ENCODE results near the gene FAM181A.
A peak's percentile ranks its signal among the peaks of the same experiment; 100 is the strongest.

Gene FAM181A

DNA sequence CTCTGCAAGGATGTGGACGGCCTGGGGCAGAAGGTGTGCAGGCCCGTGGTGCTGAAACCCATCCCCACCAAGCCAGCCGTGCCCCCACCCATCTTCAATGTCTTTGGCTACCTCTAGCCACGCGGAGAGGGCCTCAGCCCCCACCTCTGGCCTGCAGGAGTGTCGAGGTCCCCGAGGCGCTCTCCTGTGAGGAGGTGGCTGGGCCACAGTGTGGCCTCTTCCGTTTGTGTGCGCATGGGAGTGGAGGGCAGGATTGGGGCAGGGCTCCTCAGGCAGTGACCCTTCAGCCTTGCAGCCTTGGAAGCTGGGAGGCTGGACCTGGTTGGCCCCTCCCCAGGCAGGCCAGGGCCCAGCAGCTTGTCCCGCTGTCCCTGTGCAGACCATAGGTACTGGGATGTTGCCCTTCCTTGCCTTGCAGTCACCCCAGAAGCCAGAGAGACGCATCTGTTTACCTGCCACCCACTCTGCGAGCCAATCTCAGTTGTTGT, 1.9 kb downstream of the FAM181A start:
- no peak for DNase-seq (ENCODE audit: low read depth in 2 of 2)

DNA sequence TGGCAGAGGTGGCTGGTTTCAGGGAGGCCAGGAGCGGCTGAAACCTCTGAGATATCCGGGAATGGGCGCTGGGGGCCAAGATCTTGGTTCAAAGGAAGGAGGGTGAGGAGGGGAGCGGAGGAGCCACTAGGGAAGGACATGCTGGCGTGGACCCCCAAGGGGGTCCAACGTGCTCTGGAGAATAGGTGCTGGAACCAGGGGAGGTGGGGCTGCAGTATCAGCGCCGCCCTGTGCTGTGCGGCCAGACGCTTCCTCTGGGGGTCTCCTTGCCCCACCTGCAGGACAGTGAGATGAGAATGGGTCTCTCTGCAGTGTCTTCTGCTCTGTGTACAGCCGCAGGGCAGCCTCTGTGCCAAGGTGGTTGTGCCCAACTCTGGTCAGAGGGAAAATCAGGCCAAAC, 2.5 kb downstream of the FAM181A start:
- DNase-seq (ENCODE audit: low read depth in 2 of 2) = no peak

DNA sequence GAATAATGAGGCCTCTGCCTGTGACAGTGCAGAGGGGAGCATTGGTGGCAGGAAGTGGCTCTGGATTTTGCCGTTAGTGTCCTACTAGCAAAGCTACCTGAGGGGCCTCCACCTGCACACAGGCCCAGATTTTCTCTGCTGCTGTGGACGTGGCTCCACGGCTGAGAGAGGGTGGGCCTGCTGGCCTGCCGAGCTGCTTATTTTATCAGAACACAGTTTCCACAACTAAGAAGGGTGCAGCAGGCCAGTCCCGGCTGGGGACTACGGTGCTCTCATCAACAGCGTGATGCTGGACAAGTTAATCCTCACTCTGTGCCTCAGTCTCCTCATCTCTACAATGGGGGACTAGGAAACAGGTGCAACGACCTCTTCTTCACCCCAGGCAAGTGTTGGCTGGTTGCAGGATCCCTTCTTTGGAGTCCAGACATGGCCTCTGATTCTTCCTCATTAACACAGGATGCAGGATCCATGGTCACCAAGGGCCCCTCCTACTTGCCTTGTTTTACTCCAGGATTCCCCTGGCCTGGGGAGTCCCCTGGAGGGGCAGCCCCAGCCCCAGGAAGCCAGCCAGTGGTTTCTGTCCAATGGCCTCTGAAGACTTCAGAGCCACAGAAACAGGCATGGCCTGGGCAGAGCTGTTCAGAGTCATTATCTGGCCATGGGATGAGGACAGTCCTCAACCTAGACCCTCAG, 3.3 kb downstream of the FAM181A start:
- no peak for DNase-seq (ENCODE audit: low read depth in 2 of 2)

DNA sequence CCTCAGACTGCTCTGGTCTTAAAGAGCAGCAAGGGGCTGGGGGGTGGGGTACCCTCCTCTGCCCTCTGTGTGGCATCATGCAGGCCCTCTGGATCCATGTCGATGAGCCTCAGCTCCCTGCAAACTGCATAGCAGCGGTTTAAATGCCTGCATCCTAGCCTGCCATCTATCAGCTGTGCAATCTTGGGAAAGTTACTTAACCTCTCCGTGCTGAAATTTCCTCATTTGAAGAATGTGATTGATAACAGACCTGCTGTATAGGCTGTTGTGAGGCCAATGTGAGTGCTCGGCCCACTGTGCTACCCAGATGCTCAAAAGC, 3.8 kb downstream of the FAM181A start:
- DNase-seq (ENCODE audit: low read depth in 2 of 2) = no peak

DNA sequence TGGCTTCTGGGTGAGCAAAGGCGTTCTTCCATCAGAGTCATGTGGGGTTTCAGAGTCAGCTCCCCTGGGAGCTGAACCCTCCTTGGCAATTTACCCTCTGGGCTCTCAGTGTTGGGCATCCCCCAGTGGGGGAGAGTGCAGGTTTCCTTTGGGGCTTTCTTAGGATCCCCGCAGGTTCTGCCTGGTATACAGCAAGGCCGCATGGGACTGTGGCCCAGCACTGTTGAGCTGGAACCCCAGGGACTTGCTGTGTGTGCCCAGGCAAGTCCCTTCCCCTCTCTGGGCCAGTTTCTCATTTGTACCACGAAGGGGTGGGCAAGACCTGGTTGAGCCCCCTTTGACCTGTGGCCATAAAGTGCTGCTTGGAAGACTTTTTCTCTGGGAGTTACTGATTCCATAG, 5.5 kb downstream of the FAM181A start:
- no peak for DNase-seq (ENCODE audit: low read depth in 2 of 2)

DNA sequence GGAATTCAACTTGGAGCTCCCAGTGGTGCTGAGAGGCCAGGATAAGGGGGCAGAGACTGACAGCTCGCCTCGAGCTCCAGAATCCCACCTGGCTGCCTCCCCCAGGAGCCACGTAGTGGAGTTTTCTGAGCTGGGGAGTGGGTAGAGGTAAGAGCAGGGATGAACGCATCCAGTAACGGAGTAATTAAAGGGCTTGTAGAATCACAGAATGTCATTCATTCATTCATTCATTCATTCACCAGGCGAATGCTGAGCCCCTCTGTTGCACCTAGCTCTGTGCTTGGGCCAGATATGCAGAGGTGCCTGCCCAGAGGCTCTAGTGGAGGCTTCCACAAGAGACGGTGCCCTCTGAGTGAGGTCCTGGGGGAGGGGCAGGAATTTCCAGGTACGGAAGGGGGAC, 8.1 kb downstream of the FAM181A start:
- no peak for DNase-seq (ENCODE audit: low read depth in 2 of 2)

DNA sequence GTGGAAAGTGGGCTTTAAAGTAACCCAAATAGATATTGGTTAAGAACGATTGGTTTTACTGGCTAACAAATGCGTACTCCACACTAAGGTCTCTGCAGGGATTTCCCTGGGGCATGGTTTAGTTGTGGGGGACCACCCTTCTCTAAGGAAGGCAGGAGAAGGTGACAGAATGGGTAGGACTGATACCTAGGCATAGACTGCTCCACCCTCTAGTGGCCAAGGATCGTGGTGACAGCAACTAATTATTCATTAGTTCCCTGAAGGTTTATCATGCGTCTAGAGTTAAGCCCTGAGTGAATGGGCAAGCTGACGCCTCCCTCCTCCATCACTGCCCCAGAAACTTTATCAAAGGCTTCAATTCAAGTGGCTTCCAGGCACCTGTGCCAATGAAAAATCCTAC, 9.1 kb downstream of the FAM181A start:
- no peak for DNase-seq (ENCODE audit: low read depth in 2 of 2)

DNA sequence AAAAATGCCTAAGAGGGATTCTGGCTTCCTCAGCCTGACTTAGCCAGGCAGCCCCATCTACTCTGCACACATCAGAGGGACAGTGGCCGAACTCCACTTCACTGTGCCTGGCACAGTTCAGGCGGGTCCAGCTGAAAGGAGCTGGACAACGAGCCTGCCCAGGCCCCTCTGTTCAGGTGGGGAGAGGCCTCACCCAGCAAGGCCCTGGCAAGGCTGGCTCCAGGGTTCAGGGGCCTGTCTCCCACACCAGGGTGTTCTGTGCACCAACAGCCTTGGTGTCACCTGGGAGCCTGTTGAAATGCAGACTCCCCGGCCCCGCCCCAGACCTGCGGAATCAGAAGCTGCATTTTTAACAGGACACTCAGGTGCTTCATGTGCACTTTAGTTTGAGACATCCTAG, 9.8 kb downstream of the FAM181A start:
- DNase-seq (ENCODE audit: low read depth in 2 of 2) = no peak

DNA sequence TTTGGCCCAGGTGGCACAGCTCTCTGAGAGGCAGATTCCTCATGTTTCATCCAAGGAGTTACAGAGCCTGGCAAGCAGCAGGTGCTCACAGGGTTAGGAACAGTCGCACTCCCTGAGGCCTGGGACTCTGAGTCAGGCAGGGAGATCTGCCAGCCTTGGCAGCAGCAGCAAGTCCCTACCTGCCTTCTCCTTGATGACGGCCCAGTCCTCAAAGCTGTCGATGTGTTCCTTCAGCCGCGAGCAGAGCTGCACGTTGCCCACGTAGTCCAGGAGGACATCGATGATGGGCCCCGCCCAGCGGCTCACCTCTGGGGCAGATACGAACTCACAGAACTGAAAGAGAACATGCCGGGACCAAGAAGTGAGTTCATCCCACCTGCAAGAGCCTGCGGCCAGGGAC, 10.4 kb downstream of the FAM181A start:
- no peak for DNase-seq (ENCODE audit: low read depth in 2 of 2)

DNA sequence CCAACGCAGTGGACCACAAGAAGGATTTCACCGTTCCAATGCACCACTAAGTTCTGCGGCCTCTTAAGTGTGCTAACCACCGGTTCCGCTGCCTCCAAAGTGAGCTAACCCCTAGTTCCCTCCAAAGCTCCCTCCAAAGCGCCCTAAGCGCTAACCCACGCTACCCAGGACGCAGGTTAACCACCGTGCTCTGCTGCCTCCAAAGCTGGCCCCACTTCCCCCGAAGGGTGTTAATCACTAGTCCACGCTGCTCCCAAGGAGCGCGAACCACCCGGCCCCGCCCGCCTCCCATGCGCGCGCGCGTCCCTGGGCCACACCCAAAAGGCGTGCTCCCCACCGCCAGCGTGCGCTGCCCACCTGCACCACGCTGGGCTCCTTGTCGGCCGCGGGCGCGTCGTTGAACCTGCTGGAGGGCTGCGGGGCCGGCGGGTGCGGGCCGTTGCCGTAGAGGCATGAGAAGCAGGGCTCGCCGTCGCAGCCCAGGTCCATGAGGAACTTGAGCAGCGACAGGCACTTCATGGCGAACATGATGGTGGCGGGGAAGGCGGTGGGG, 11.7 kb downstream of the FAM181A start:
- no peak for DNase-seq (ENCODE audit: low read depth in 2 of 2)

DNA sequence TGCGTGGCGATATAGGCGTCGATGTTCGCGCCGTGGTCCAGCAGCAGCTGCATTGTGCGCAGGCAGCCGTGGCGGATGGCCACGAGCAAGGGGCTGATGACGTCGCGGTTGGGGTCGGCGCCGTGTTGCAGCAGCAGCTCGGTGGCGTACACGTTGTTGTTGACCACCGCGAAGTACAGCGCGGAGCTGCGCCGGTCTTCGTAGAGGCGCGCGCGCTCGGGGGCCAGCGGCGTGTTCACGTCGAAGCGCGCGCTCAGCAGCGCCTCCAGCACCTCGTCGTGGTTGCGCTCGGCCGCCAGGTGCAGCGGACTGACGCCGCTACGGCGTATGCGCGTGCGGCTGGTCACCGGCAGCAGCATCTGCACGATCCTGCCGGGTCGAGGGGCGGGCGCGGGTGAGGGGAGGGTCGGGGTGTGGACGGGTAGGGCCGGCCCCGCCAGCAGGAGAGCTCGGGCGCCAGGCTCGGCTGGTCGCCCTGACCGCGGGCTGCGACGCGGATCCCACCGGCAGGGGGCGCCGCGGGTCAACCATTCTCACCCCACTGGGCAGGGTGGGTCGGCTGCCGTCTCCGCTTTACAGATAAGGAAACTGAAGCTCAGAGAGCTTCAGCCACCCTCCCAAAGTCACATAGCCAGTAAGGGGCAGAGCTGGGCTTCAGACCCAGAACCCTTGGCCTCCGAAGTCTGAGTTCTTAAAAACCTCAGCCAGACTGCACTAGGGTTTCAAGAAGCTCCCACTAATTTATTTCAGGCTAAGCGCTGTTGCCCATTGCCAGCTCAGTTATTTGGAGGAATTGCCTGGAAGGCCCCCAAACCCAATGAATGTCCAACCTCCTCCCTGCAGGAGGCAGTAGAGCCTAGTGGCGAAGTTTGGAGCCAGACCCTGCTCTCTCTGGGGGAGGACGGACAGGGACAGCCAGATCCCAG, 12.4 kb downstream of the FAM181A start:
- peak; percentile 92 to 93 for DNase-seq (ENCODE audit: low read depth in 2 of 2)

DNA sequence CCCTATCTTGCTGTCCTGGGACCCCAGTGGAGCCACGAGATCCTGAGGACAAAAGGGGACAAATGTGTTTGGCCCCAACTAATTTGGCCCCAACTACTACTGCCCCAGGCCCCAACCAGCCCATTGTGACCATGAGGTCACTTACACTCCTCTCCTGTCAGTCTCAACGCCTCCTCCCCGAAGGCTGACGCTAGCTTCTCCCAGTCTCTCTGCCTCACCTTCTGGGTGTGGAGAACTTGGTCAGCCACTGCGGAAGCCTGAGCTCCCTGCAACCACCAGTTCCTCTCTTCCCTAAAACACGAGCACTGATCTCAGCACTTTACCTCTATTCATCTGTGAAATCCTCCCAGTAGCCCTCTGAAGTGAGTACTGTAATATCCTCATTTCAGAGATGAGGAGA, 13.3 kb downstream of the FAM181A start:
- no peak for DNase-seq (ENCODE audit: low read depth in 2 of 2)

DNA sequence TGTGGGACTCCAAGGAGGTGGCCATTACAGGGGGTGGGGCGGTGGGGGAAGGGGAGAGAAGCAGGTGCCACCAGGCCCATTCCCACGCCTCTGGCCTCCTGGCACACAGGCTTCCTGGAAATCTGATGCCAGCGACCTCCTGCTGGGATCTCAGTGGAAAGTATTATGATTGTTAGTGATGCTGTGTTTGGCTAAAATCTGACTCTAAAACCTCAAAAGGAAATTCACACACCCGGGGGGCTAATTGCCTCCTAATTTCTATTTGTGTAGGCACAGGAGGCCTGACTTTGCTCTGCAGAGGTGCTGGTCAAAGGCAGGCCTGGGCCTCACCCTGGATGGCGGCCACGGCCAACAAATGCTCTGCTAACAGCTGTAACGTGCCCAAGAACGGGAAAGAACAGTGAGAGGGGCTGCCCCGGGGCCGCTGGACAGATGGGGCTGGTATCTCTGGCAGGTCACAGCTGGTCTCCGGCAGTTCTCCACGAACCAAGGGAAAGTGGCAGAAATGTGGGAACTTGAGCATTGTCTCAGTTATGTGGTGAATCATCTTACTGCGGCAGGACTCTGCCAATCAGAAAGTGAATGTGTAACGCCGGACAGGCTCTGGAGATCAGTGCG, 14.3 kb downstream of the FAM181A start:
- DNase-seq (ENCODE audit: low read depth in 2 of 2) = no peak

DNA sequence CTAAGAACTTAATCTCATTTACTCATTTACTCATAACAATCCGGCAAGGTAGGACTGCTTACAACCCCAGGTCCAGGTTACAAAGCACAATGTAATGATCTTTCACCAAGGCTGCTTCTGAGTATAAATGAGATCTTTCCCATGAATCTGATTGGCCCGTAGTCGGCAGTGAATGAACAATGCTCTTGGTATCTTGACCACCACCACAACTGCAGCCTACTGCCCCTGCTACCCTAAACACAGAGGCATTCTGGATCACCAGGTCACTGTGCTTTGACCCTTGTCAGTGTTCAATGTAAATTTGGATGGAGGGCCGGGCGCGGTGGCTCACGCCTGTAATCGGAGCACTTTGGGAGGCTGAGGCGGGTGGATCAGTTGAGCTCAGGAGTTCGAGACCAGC, 15.9 kb downstream of the FAM181A start:
- no peak for DNase-seq (ENCODE audit: low read depth in 2 of 2)

DNA sequence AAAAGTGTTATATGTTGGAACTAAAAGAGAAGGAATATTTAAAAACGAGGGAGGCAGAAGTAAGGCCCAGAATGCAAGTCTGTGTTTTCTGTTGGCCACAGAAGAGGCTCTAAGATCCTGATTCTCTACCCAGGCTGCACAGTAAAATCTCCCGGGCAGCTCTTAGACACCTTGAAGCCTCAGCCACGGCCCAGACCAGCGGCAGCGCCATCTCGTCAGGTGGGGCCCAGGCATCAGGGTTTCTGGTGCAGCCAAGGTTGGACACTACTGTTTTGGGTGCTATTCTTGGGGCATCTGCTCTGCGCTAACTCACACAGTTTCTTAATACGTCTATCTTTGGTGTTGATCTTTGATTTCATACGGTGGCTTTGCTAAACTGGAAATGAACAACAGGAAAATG, 16.8 kb downstream of the FAM181A start:
- DNase-seq (ENCODE audit: low read depth in 2 of 2) = no peak

DNA sequence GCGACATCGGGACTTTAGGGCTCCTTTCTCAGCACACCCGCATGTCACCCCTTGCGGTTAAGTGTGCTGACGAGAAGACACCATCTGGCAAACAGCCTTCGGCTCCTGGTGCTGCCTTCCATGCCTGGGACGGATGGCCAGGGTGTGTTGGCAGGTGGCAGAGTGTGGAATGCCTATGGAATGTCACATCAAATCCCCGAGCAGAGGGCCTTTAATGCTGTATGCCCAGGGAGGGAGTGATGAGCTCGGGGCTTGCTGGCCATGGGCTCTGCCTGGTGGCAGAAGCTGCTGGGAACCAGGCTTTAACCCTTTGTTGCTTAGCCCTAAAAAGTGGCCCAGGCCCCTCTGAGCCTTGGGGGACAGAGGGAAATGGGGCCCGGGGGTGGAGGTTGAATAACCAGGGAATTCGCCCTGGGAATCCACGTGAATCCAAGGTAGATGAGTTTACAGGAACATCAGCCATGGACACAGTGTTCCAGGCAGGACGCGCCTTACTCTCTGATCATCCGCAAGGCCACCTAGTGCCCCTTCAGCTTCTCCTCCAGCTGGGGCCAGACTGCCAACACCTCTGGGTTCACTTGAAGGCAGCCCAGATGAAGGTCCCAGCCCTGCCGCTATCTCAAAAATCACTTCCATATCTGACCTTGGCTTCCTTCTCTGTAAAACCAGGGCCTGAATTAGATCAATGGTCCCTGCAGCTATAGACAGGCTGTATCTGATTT, 17.4 kb downstream of the FAM181A start:
- DNase-seq (ENCODE audit: low read depth in 2 of 2) = no peak

DNA sequence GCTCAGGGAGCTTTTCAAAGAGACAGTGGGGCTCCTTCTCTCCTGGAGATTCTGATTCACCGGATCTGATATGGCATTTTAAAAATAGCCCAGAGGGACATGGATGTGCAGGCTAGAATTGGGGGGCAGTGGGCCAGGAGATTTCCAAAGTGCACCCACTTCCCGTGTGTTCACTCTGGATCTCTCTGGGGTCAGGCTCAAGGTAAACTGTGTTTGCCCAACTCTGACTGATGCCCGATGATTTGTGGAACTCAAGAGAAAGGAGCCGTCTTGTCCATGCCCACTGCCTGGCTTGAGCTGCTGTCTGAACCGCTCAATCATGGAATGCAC, 17.9 kb downstream of the FAM181A start:
- no peak for DNase-seq (ENCODE audit: low read depth in 2 of 2)

DNA sequence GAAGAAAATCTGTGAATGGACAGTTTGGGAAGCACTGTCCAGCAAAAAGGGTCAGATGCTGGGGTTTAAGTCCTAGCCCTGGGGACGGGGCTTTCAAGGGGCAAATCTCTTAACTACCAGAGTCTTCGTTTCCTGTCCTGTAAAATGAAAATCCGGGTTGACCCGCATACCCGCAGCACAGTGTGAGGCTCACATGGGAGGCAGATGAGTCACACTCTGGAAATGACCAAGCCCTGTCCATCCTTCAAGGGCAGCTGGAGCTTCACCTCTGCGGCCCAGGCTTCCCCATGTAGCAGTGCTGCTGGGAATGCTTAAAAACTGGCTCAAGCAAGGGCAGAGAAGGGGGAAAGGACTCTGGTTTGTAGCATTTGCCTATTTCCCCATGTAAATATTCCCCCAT, 19.0 kb downstream of the FAM181A start:
- DNase-seq (ENCODE audit: low read depth in 2 of 2) = no peak

DNA sequence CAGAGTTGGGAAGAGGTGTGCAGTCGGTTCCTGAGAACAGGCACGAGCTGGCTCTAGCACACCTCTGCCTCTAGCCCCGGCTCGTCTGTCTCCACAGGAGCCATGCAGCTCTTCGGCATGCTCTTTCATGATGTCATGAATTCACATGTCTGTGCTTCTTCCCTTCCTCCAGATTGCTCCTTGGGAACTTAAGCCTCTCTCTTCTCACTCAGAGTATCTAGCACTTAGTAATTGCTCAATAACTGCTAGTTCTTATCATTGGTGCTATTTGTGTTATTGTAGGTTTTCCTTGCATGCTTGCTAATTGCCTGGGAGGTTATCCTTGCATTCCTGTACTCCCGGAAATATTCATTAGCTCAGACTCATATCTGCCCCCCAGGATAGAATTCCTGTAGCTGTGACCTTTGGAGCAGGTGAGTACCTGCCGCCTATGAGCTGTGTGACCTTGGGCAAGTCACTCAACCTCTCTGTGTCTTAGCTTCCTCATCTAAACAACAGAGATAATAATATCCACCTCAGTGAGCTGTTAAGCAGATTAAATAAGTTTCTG, 19.5 kb downstream of the FAM181A start:
- DNase-seq (ENCODE audit: low read depth in 2 of 2) = no peak

DNA sequence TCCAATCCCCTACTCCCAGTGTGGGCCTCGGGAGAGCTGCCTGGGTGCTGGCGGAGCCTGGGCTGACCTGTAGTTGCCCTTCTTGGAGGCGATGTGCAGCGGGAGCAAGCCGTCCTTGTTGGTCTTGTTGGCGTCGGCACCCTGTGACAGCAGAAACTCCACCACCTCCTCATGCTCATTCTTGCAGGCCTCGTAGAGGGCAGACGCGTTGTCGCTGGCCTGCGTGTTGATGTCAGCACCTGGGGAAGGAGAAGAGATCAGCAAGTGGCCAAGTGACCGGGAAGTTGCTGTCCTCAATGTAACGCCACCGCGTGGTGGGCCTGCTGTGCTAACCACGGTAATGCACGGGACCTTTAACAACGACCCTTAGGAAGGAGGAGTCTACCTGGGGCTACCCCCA, 20.1 kb downstream of the FAM181A start:
- DNase-seq (ENCODE audit: low read depth in 2 of 2) = no peak

DNA sequence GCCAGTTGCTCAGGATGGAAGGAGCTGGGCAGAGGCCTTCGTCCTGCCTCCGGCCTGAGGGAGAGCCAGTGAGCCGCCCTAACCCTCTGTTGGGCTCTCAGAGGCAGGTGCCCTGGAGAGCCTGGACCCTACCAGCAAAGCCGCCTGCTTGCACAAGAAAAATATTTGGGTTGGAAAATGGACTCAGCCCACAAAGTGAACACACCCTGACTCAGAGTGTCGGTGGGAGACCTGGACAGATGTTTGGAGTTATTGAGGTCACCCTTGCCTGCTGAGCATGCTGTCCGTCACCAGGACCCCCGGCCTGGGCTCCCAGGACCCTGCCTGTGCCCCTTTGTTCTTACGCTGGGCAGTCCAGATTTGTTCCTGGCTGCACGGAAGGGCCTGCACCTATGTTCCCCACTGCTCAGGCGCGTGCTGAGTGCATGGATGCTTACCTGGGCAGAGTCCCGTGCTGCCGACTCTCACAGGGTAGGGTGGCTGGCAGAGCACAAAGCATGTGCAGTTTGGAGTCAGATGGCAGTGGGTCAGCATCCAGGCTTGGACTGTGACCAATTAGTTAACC, 22.4 kb downstream of the FAM181A start:
- no peak for DNase-seq (ENCODE audit: low read depth in 2 of 2)

Data from activated CD4-positive, alpha-beta T cell treated with anti-CD3 and anti-CD28 coated beads for 24 hours (primary cell).